ENCODE measurements around the gene FILIP1. TPM values are rescaled to one million over a fixed set of nuclear protein-coding genes. Genes with fewer than 3 reads are reported as not detected.

Gene FILIP1
- total and polyA plus RNA-seq, 2 donors from 2014 or later: 0.80 to 4.6 TPM

DNA sequence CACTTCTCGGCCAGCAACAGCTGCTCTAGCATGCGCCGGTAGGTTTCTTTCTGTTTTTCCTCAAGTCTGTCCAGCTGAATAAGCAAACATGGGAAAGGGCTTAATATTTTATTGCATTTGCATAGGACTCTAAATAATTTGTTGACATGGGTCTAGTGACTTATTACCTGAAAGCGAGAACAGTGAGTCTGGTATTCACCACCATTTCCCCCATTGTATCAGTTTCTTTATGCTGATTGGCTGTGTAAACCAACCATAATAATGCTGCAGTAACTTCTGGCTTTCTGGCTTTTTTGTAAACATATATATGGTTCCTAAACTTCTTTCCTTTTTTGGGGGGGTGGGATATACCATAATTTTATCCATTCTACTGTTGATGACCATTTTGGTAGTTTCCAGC lies 140.0 kb downstream of the FILIP1 start:
- peaks cover 0 to 4% (median 0%) of the 10 kb centered on the region in 3 donors for H3K4me1 ChIP-seq (ENCODE audit: control insufficient read depth in 2 of 3, insufficient read depth in 2 of 3, low read depth in 1 of 3, low read length in 3 of 3)
- FAIRE-seq: no peak
- no peaks in the 10 kb centered on the region for H3K36me3 ChIP-seq (ENCODE audit: control insufficient read depth in 2 of 3, insufficient read depth in 3 of 3, low read length in 3 of 3)
- no peak overlapping the region for H3K4me3 ChIP-seq (ENCODE audit: low read length in 3 of 3)
- intact Hi-C loops (cut with DNase I): no loop called here
- H3K9ac ChIP-seq (ENCODE audit: low read length in 3 of 3): no peak overlapping the region
- no peak overlapping the region for H3K27ac ChIP-seq (ENCODE audit: low read depth in 2 of 2, low read length in 2 of 2)
- TF ChIP-seq, protein P1, sequence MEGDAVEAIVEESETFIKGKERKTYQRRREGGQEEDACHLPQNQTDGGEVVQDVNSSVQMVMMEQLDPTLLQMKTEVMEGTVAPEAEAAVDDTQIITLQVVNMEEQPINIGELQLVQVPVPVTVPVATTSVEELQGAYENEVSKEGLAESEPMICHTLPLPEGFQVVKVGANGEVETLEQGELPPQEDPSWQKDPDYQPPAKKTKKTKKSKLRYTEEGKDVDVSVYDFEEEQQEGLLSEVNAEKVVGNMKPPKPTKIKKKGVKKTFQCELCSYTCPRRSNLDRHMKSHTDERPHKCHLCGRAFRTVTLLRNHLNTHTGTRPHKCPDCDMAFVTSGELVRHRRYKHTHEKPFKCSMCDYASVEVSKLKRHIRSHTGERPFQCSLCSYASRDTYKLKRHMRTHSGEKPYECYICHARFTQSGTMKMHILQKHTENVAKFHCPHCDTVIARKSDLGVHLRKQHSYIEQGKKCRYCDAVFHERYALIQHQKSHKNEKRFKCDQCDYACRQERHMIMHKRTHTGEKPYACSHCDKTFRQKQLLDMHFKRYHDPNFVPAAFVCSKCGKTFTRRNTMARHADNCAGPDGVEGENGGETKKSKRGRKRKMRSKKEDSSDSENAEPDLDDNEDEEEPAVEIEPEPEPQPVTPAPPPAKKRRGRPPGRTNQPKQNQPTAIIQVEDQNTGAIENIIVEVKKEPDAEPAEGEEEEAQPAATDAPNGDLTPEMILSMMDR (IDR thresholded peaks at IDR 0.05; ENCODE audit: borderline replicate concordance, extremely low read depth, insufficient read depth): no peak
- H3K9me3 ChIP-seq (ENCODE audit: control insufficient read depth in 2 of 3, insufficient read depth in 1 of 3, low read length in 3 of 3): no peaks in the 10 kb centered on the region
- DNase-seq: no peak
- H3K27me3 ChIP-seq (ENCODE audit: control insufficient read depth, insufficient read depth, low read length): no peaks in the 10 kb centered on the region

DNA sequence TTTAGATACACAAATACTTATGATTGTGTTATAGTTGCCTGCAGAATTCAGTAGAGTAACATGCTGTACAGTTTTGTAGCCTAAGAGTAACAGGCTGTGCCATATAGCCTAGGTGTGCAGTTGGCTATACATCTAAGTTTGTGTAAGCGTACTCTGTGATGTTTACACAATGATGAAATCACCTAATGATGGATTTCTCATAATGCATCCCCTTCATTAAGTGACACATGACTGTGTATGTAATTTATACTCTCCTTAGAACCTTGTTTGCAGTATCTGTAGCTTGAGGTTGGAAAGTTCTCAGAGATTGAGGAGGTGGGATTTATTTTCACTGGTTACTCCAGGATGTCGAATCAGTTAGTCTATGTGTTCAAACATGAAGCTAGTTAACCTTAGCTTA lies 142.0 kb downstream of the FILIP1 start:
- Histone ChIP-seq H3K27ac (ENCODE audit: low read depth in 2 of 2, low read length in 2 of 2) (no peak overlapping the region), H3K9me3 (ENCODE audit: control insufficient read depth in 2 of 3, insufficient read depth in 1 of 3, low read length in 3 of 3) (no peaks in the 10 kb centered on the region), H3K9ac (ENCODE audit: low read length in 3 of 3) (no peak overlapping the region), H3K36me3 (ENCODE audit: control insufficient read depth in 2 of 3, insufficient read depth in 3 of 3, low read length in 3 of 3) (no peaks in the 10 kb centered on the region), H3K27me3 (ENCODE audit: control insufficient read depth, insufficient read depth, low read length) (no peaks in the 10 kb centered on the region), H3K4me1 (ENCODE audit: control insufficient read depth in 2 of 3, insufficient read depth in 2 of 3, low read depth in 1 of 3, low read length in 3 of 3) (peaks cover 0 to 4% (median 0%) of the 10 kb centered on the region in 3 donors), H3K4me3 (ENCODE audit: low read length in 3 of 3) (no peak overlapping the region)
- TF ChIP-seq, protein P1 (IDR thresholded peaks at IDR 0.05; ENCODE audit: borderline replicate concordance, extremely low read depth, insufficient read depth): no peak
- FAIRE-seq (no peak), DNase-seq (no peak)
- intact Hi-C loops (cut with DNase I): no loop called here

DNA sequence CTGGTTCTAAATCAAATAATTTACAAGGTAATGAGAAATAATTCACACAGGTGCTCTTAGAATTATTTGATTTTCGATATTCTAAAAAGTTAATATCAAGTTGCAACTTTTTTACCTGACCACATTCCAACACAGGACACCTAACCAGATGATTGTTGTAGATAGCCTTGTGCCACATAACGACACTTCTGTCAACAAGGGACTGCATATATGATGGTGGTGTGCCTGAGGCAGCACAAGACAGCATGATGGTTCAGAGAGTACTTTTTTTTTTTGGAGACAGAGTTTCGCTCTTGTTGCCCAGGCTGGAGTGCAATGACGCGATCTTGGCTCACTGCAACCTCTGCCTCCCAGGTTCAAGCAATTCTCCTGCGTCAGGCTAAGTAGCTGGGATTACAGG lies 142.8 kb downstream of the FILIP1 start:
- FAIRE-seq (no peak), DNase-seq (no peak)
- no peak overlapping the region for H3K9ac ChIP-seq (ENCODE audit: low read length in 3 of 3)
- TF ChIP-seq, protein P1 (IDR thresholded peaks at IDR 0.05; ENCODE audit: borderline replicate concordance, extremely low read depth, insufficient read depth): no peak
- H3K4me3 ChIP-seq (ENCODE audit: low read length in 3 of 3): no peak overlapping the region
- peaks cover 0 to 4% (median 0%) of the 10 kb centered on the region in 3 donors for H3K4me1 ChIP-seq (ENCODE audit: control insufficient read depth in 2 of 3, insufficient read depth in 2 of 3, low read depth in 1 of 3, low read length in 3 of 3)
- no peak overlapping the region for H3K27ac ChIP-seq (ENCODE audit: low read depth in 2 of 2, low read length in 2 of 2)
- H3K27me3 ChIP-seq (ENCODE audit: control insufficient read depth, insufficient read depth, low read length): no peaks in the 10 kb centered on the region
- intact Hi-C loops (cut with DNase I): no loop called here
- H3K9me3 ChIP-seq (ENCODE audit: control insufficient read depth in 2 of 3, insufficient read depth in 1 of 3, low read length in 3 of 3): no peaks in the 10 kb centered on the region
- no peaks in the 10 kb centered on the region for H3K36me3 ChIP-seq (ENCODE audit: control insufficient read depth in 2 of 3, insufficient read depth in 3 of 3, low read length in 3 of 3)

DNA sequence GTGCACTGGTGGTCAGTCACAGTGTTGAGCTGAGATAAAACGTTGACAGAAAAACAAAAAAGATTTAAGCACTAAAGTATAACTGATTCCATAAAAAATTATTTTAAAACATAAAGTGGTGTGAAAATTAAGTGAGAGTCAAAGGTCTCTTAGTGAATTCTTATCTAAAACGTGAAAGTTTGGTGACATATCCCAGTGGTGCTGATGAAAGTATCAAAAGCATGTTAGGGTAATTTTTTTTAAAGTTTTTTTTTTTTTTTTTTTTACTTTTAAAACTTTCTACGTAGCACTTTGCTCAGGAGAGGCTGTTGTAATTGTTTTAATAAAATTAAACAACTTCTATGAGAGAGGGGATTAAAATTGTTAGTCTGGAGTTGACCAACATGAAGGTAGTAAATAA lies 143.4 kb downstream of the FILIP1 start:
- H3K36me3 ChIP-seq (ENCODE audit: control insufficient read depth in 2 of 3, insufficient read depth in 3 of 3, low read length in 3 of 3): no peaks in the 10 kb centered on the region
- H3K4me1 ChIP-seq (ENCODE audit: control insufficient read depth in 2 of 3, insufficient read depth in 2 of 3, low read depth in 1 of 3, low read length in 3 of 3): peaks cover 0 to 4% (median 0%) of the 10 kb centered on the region in 3 donors
- TF ChIP-seq, protein P1 (IDR thresholded peaks at IDR 0.05; ENCODE audit: borderline replicate concordance, extremely low read depth, insufficient read depth): no peak
- intact Hi-C loops (cut with DNase I): no loop called here
- no peaks in the 10 kb centered on the region for H3K9me3 ChIP-seq (ENCODE audit: control insufficient read depth in 2 of 3, insufficient read depth in 1 of 3, low read length in 3 of 3)
- DNase-seq: no peak
- no peak for FAIRE-seq
- H3K27ac ChIP-seq (ENCODE audit: low read depth in 2 of 2, low read length in 2 of 2): no peak overlapping the region
- H3K9ac ChIP-seq (ENCODE audit: low read length in 3 of 3): no peak overlapping the region
- H3K27me3 ChIP-seq (ENCODE audit: control insufficient read depth, insufficient read depth, low read length): no peaks in the 10 kb centered on the region
- no peak overlapping the region for H3K4me3 ChIP-seq (ENCODE audit: low read length in 3 of 3)

Measured in kidney (tissue), 14 donors.